Trophoblast cell (in vitro differentiated cells and primary cell): ENCODE results near the gene KRT34.

Experiments used
- DNase-seq, 2 donors: peaks; one replicate each; pipeline ENCODE4 v3.0.0-alpha.2; 2016
- H2AFZ ChIP-seq: 2 replicates; pipeline ENCODE4 v1.6.1; 2013; ENCODE audit warnings: low read length, moderate library complexity, mild to moderate bottlenecking; ENCODE audit not compliant: insufficient read depth, poor library complexity
- H2AK5ac ChIP-seq: 2 replicates; pipeline ENCODE4 v1.6.1; 2013; ENCODE audit warnings: mild to moderate bottlenecking, low read length
- H2BK120ac ChIP-seq: 2 replicates; pipeline ENCODE4 v1.6.1; 2013; ENCODE audit warnings: low read length, mild to moderate bottlenecking, moderate library complexity; ENCODE audit not compliant: insufficient read depth, poor library complexity
- H2BK12ac ChIP-seq: 2 replicates; pipeline ENCODE4 v1.6.1; 2013; ENCODE audit warnings: mild to moderate bottlenecking, low read length, moderate library complexity
- H2BK5ac ChIP-seq: 2 replicates; pipeline ENCODE4 v1.6.1; 2013; ENCODE audit warnings: low read length, low read depth, moderate library complexity, mild to moderate bottlenecking; ENCODE audit not compliant: poor library complexity
- H3K14ac ChIP-seq: 2 replicates; pipeline ENCODE4 v1.6.1; 2013; ENCODE audit warnings: mild to moderate bottlenecking, low read length
- H3K18ac ChIP-seq: 2 replicates; pipeline ENCODE4 v1.6.1; 2013; ENCODE audit warnings: mild to moderate bottlenecking, low read length
- H3K23ac ChIP-seq: 2 replicates; pipeline ENCODE4 v1.6.1; 2013; ENCODE audit warnings: low read length
- H3K27ac ChIP-seq: 2 replicates; pipeline ENCODE4 v1.5.1; 2013; ENCODE audit warnings: low read depth, mild to moderate bottlenecking, inconsistent platforms, low read length, moderate library complexity
- H3K27me3 ChIP-seq: 2 replicates; pipeline ENCODE4 v1.6.1; 2013; ENCODE audit warnings: inconsistent platforms, mild to moderate bottlenecking, low read length, moderate library complexity; ENCODE audit not compliant: insufficient read depth
- H3K36me3 ChIP-seq, 2 experiments: 1 replicate in 1 of 2; 2 replicates in 1 of 2; pipeline ENCODE4 v1.6.1; 2013; ENCODE audit warnings: low read length in 2 of 2, mild to moderate bottlenecking in 2 of 2, moderate library complexity in 1 of 2; ENCODE audit not compliant: insufficient read depth in 2 of 2, control insufficient read depth in 1 of 2
- H3K4ac ChIP-seq: 2 replicates; pipeline ENCODE4 v1.6.1; 2013; ENCODE audit warnings: low read depth, mild to moderate bottlenecking, low read length, moderate library complexity
- H3K4me1 ChIP-seq, 2 experiments: 1 replicate in 1 of 2; 2 replicates in 1 of 2; pipeline ENCODE4 v1.6.1; 2013; ENCODE audit warnings: low read length in 2 of 2, mild to moderate bottlenecking in 2 of 2, moderate library complexity in 1 of 2; ENCODE audit not compliant: insufficient read depth in 2 of 2, control insufficient read depth in 1 of 2
- H3K4me2 ChIP-seq: 2 replicates; pipeline ENCODE4 v1.6.1; 2013; ENCODE audit warnings: inconsistent platforms, mild to moderate bottlenecking, low read length, moderate library complexity
- H3K4me3 ChIP-seq: 2 replicates; pipeline ENCODE4 v1.5.1; 2013; ENCODE audit warnings: mild to moderate bottlenecking, low read depth, low read length, inconsistent platforms
- H3K79me1 ChIP-seq: one replicate; pipeline ENCODE4 v1.6.1; 2013; ENCODE audit warnings: low read length
- H3K79me2 ChIP-seq: 2 replicates; pipeline ENCODE4 v1.6.1; 2013; ENCODE audit warnings: low read length, mild to moderate bottlenecking; ENCODE audit not compliant: control insufficient read depth, insufficient read depth, poor library complexity
- H3K9ac ChIP-seq: 2 replicates; pipeline ENCODE4 v1.6.1; 2013; ENCODE audit warnings: mild to moderate bottlenecking, low read length
- H3K9me3 ChIP-seq: 2 replicates; pipeline ENCODE4 v1.6.1; 2013; ENCODE audit warnings: low read depth, mild to moderate bottlenecking, control low read depth, inconsistent platforms, low read length; ENCODE audit not compliant: insufficient read depth
- H4K12ac ChIP-seq: 2 replicates; pipeline ENCODE4 v1.6.1; 2013; ENCODE audit warnings: low read depth, mild to moderate bottlenecking, low read length, moderate library complexity
- H4K8ac ChIP-seq: 2 replicates; pipeline ENCODE4 v1.6.1; 2013; ENCODE audit warnings: low read depth, mild to moderate bottlenecking, low read length, moderate library complexity
- H4K91ac ChIP-seq: one replicate; pipeline ENCODE4 v1.6.1; 2013; ENCODE audit warnings: low read depth, mild to moderate bottlenecking, low read length, moderate library complexity
- WGBS: extraction: QIAGEN DNeasy Blood & Tissue Kit; methylation state at CpG from one replicate; pipeline ENCODE4 v1.1.7; 2013; ENCODE audit warnings: missing lambda C conversion rate; ENCODE audit not compliant: insufficient read length, insufficient coverage; ENCODE audit errors: extremely low coverage; 5-methylcytosine and 5-hydroxymethylcytosine counted together

KRT34 gene

DNA sequence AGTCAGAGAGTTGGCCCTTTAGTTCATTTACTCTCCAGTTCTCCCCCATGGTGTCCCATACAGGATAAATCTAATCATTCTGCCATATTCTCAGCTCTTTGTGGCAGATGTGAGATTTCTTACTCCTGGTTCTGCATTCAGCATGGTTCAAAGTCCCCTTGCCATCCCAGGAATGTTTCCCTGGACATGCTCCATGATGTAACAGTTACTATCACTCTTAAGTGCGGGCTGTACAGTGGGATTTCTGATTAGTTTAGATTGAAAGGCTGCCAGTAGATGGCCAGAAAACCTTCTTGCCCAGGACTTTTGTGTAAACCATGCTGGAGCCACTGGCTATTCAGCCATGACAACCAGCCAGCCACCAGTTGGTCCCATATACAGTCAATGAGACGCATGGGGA, 31.9 kb upstream of the KRT34 start:
- Histone ChIP-seq H3K4me1 (peaks cover 0 to 14% of the 10 kb centered on the region in 2 experiments), H3K23ac (no peak overlapping the region), H4K12ac (no peak overlapping the region), H3K18ac (no peak overlapping the region), H4K91ac (no peak overlapping the region), H3K27me3 (no peaks in the 10 kb centered on the region), H3K36me3 (no peaks in the 10 kb centered on the region), H3K14ac (no peak overlapping the region), H2BK5ac (no peak overlapping the region), H3K4ac (no peak overlapping the region), H3K4me3 (no peak overlapping the region), H3K4me2 (no peak overlapping the region), H4K8ac (no peak overlapping the region), H2AFZ (no peak overlapping the region), H2AK5ac (no peak overlapping the region), H3K9ac (no peak overlapping the region), H2BK120ac (no peak overlapping the region), H3K27ac (no peak overlapping the region), H3K9me3 (peaks cover 5% of the 10 kb centered on the region), H2BK12ac (no peak overlapping the region), H3K79me1 (no peaks in the 10 kb centered on the region), H3K79me2 (no peaks in the 10 kb centered on the region)
- WGBS = no CpG with 5 or more reads among the region's 2 CpGs
- peak in 1 of 2 donors; percentile 69 for DNase-seq

- H3K27ac ChIP-seq = no peak overlapping the region
- no peak overlapping the region for H4K91ac ChIP-seq
- no peak overlapping the region for H3K4ac ChIP-seq
- H3K79me2 ChIP-seq = no peaks in the 10 kb centered on the region
- WGBS = no CpG with 5 or more reads among the region's 5 CpGs
- H2BK5ac ChIP-seq = no peak overlapping the region
- H3K9ac ChIP-seq = no peak overlapping the region
- peaks cover 5% of the 10 kb centered on the region for H3K9me3 ChIP-seq
- H2AFZ ChIP-seq = no peak overlapping the region
- no peaks in the 10 kb centered on the region for H3K27me3 ChIP-seq
- H3K18ac ChIP-seq = no peak overlapping the region
- H3K79me1 ChIP-seq = no peaks in the 10 kb centered on the region
- H3K4me1 ChIP-seq = peaks cover 0 to 14% of the 10 kb centered on the region in 2 experiments
- H2BK12ac ChIP-seq = no peak overlapping the region
- DNase-seq = peak in 1 of 2 donors; percentile 57
- no peak overlapping the region for H4K8ac ChIP-seq
- no peak overlapping the region for H3K4me3 ChIP-seq
- no peak overlapping the region for H2BK120ac ChIP-seq
- no peak overlapping the region for H2AK5ac ChIP-seq
- no peaks in the 10 kb centered on the region for H3K36me3 ChIP-seq
- no peak overlapping the region for H3K14ac ChIP-seq
- H4K12ac ChIP-seq = no peak overlapping the region
- no peak overlapping the region for H3K23ac ChIP-seq
- H3K4me2 ChIP-seq = no peak overlapping the region
Observed at GRCh38 chr17:41413353-41413957, 31.3 kb upstream of the KRT34 start.

DNA sequence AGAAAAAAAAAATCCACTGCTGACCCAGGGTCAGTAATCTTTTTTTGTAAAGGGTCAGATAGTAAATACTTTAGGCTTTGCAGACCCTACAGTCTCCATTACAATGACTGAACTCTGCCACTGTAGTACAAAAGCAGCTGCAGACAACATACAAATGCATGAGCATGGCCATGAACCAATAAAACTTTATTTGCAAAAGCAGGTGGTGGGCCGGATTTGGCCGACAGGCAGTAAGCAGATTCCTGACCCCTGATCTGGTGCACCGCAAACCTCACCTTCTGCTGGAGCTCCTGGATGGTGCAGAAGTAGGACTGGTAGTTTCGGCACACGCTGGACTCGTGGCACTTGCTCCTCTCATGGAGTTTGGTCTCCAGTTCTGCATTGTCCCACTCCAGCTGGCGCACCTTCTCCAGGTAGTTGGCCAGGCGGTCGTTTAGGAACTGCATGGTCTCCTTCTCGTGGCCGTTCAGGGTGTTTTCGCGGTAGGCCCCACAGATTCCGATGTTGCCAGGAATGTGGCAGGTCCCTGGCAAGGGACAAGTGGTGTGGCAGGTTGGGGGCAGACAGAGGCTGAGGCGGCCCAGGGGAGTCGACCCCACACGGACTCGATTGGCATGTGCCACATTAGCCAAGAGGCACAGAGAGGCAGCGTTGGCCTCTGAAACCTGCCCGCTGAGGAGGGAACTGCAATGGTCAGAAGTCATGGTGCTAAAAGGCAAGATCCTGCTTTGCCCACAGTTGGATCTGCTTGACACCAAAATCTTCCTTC, 29.1 kb upstream of the KRT34 start:
- Histone ChIP-seq H3K4me3 (no peak overlapping the region), H4K12ac (no peak overlapping the region), H3K9me3 (peaks cover 5% of the 10 kb centered on the region), H2AK5ac (no peak overlapping the region), H3K14ac (no peak overlapping the region), H3K79me1 (no peaks in the 10 kb centered on the region), H2AFZ (no peak overlapping the region), H4K8ac (no peak overlapping the region), H3K79me2 (no peaks in the 10 kb centered on the region), H3K23ac (peak overlapping the region; percentile 10), H3K27me3 (no peaks in the 10 kb centered on the region), H3K27ac (no peak overlapping the region), H2BK5ac (no peak overlapping the region), H3K36me3 (no peaks in the 10 kb centered on the region), H3K9ac (no peak overlapping the region), H2BK120ac (no peak overlapping the region), H3K4me2 (no peak overlapping the region), H3K4ac (no peak overlapping the region), H3K4me1 (peaks cover 0 to 5% of the 10 kb centered on the region in 2 experiments), H2BK12ac (no peak overlapping the region), H4K91ac (no peak overlapping the region), H3K18ac (no peak overlapping the region)
- no peak for DNase-seq
- no CpG with 5 or more reads among the region's 20 CpGs for WGBS

- Histone ChIP-seq H3K27me3 (no peaks in the 10 kb centered on the region), H3K4ac (no peak overlapping the region), H3K4me1 (peaks cover 0 to 4% of the 10 kb centered on the region in 2 experiments), H3K9ac (no peak overlapping the region), H3K18ac (no peak overlapping the region), H3K79me1 (no peaks in the 10 kb centered on the region), H3K4me3 (no peak overlapping the region), H2BK120ac (no peak overlapping the region), H2AFZ (no peak overlapping the region), H2BK5ac (no peak overlapping the region), H4K91ac (no peak overlapping the region), H3K9me3 (peaks cover 3% of the 10 kb centered on the region), H4K8ac (no peak overlapping the region), H3K23ac (no peak overlapping the region), H3K4me2 (no peak overlapping the region), H3K36me3 (no peaks in the 10 kb centered on the region), H2BK12ac (no peak overlapping the region), H2AK5ac (no peak overlapping the region), H3K79me2 (no peaks in the 10 kb centered on the region), H4K12ac (no peak overlapping the region), H3K27ac (no peak overlapping the region), H3K14ac (no peak overlapping the region)
- WGBS = no CpG with 5 or more reads among the region's 10 CpGs
- peak; percentile 82 to 90 for DNase-seq
Observed at GRCh38 chr17:41407226-41407625, 25.1 kb upstream of the KRT34 start.
